ENCODE results near the gene ETFA.

Gene ETFA

DNA sequence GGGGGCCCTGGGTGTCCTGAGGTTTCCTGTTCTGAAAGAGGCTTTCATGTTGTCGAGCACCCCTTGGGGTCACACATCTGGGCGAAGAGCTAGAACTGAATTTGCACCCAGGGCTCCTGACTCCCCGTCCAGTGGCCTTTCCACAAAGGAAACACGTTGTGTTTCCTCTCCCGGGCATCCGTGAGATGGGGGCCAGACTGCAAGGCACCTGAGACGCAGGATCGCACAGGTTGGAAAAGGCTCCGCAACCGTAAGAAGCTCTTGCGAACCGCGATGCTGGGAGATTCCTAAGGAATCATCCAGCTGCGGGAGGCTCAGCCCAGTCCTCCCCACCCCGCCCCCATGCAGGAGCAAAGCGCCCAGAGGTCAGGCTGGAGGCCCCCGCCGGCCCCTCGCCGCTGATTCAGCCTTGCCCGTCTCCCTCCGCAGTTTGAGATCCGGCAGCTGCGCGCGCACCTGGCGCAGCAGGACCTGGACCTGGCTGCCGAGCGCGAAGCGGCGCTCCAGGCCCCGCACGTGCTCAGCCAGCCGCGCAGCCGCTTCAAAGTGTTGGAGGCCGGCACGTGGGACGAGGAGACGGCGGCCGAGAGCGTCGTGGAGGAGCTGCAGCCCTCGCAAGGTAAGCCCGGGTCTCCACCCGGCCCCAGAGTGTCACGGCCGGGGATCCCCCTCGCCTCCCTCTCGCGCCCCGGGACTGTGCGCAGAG, 119.6 kb downstream of the ETFA start:
- DNase-seq, result no peak

DNA sequence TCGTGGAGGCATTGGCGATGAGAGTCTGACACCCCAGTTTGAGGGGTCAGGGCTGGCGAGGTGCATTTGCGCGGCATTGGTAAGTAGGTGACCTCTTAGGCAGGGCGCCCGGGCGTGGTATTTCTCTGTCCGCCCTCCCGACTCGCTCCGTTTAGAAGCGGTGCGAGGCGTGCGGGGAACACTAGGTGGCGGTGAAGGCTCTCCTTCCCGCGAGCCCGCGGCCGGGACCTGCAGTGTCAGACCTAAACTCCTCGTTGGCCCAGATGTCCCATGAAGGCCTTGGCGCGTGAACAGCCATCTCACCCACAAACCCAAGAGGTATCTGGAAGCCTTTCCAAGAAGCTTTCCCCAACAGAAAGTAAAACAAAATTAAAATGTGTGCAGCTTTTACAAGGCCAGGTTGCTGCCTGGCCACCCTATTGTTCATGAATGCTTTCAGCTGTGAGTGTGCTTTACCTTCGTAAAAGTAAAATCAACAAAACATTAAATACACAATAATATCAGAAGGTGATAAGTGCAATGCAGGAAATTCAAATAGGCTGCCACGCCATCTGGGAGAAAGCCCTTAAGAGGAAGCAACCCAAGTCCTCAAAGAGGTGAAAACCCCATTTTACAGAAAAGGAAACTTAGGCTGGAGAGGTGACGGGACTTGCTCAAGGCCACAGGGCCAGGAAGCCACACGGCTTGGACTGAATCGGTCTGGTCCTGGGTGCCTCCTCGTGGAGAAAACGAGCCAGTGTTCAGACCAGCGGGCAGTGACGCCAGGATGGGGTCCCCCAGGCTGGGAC, 120.3 kb downstream of the ETFA start:
- peak; percentile 54 to 55 for DNase-seq

GRCh38 chr15:76190070-76190564, 121.2 kb downstream of the ETFA start:
- no peak for DNase-seq

DNA sequence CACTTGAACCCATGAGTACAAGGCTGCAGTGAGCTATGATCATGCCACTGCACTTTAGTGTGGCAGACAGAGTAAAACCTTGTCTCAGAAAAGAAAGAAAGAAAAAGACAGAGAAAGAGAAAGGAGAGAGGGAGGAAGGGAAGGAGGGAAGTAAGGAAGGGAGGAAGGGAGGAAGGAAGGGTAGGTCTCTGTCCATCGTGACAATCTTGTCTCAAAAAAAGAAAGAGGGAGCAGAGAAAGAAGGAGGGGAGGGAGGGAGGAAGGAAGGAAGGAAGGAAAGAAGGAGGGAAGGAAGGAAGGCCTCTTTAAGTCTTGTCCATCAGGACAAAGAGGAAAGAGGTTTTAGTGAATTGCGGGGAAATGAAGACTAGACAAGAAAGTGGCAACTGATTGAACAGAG, 122.2 kb downstream of the ETFA start:
- no peak for DNase-seq

GRCh38 chr15:76187163-76187562, 124.1 kb downstream of the ETFA start:
- no peak for DNase-seq

DNA sequence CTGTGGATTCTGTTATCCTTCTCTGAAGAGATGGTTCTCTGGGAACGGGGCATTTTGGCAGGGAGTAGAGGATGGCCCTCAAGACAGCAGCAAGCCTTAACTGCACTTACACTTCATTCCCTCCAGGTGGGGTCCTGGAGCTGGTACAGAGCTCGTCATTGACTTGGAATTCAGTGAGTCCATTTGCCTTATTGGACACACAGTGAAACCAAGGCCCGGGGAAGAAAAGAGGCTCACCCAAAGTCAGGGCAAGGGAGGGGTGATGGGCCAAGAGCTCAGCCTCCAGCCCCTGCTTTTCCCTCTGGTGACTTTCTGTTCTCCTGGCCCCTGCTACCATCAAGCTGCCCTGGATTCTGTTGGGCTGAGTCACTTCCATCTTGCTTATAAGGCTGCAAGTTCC, 125.6 kb downstream of the ETFA start:
- no peak for DNase-seq

DNA sequence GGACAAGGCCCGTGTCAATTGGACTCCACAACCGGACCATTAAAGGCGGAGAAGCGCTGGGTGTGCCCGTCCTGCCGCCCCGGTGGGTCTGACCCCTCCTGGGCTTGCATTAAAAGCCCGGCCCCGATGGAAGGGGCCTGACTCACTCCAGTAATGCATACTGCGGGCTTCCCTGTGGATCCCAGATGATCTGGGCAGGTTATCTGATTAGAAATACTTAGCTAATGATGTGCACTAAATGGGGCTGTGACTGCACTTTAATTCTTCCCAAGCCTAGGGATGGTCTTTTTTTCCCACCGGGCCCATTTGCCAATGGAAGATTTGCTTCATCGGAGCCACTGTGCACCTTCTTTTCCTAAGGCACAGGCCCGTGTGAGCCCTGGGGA, 126.6 kb downstream of the ETFA start:
- DNase-seq, result no peak

GRCh38 chr15:76183930-76184649, 127.2 kb downstream of the ETFA start:
- no peak for DNase-seq

GRCh38 chr15:76181705-76182107, 129.6 kb downstream of the ETFA start:
- DNase-seq, result no peak

GRCh38 chr15:76180321-76180720, 130.9 kb downstream of the ETFA start:
- no peak for DNase-seq

GRCh38 chr15:76179023-76179422, 132.2 kb downstream of the ETFA start:
- DNase-seq, result no peak

DNA sequence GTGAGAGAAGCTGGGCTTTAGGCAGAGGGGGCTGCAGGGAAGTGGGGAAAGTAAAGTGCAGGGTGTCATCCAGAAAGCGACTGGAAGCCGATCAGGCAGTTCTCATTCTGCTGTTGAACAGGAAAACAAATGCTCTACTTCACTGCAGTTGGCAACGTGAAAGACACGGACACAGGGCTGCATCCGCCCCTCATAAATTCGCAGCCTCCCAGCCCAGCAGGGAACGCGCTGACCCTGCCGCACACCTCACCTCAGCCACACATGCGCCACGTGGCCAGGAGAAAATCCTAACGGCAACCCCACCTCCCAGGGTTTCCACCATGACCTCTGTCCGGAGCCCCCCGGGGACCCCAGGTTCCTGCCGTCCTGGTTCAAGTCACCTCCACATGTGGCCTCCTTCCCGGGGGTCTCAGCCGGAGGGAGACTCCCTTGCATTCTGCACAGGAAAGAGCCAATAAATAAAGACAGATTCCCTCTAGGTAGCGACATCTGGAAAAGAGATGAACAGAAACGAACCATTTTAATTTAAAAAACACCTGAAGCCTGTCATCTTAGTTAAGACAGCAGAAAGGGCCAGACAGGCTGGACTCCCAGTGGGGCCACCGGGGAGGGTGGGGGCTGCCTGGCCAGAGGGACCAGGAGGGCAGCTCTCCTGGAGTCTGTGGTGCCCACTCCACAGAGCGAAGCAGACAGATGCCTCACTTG, 132.8 kb downstream of the ETFA start:
- no peak for DNase-seq

DNA sequence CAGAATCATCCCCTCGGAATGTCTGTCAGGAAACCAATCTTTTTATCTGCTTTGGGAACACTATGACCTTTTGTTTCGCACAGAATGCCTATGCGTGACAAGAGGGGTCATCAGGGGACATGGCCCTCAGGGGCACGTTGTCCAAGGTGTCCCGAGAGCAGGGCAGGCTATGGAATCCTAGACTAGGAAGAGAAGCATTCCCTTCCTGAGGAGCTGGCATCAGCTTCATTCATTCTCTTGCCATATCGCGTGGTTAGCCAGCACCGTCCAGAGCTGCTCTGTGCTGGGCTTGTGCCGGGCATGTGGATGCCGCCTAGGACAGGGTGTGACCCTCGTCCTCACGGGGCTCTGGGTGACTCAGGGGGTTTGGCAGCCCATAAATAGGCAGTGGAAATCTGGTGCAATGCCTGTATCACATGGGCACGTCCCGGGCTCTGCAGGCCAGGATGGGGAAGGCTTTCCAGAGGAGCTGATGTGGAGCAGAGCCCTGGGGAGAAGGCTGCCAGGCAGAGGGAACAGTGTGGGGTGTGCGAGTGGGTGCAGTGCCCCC, 133.7 kb downstream of the ETFA start:
- DNase-seq, result no peak

GRCh38 chr15:76176487-76177085, 134.7 kb downstream of the ETFA start:
- no peak for DNase-seq

DNA sequence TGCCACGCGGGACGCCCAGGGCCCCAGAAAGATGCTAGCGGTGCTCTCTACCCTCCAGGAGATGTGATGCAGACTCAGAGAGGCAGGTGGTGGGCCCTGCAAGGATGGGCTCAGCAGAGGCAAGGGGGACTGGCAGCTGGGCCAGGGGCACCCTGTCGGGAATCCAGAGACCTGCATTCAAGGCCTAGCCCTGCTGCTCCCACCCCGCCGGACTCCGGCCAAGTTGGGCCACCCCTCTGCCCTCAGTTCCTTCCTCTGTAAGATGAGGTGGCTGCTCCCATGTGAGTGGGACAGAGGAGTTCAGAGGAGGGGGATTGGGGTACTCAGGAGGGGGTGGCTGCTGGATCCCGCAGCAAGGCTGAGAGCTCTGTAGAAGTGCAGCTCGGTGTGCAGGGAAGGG, 135.2 kb downstream of the ETFA start:
- DNase-seq, result no peak

DNA sequence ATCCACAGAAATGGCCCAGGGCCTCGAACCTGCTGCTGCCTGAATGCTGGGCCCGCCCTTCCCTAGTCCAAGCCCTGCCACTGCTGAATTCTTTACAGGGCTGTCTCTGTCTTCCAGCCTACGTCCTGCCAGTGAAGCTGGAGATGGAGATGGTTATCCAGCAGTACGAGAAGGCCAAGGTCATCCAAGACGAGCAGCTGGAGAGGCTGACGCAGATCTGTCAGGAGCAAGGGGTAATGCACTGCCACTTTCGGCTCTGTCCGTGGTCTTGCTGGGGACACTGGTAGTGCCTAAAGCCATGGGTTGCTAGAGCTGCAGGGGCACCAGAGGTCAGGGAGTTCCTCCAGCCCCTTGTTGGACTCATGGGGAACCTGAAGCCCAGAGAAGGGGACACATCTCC, 135.8 kb downstream of the ETFA start:
- no peak for DNase-seq

DNA sequence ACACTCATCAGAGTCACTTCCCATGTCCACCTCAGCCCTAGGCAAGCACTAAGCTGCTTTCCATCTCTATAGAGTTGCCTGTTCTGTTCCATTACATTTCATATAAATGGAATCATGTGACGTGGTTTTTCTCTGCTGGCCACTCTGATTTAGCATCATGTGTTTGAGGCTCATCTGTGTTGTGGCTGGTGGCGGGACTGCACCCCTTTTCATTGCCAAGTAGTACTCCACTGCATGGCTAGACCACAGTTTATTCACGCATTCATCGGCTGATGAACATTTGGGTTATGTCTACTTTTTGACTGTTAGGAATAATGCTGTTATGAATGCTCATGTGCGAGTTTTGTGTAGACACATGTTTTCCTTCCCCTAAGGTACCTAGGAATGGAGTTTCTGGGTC, 136.6 kb downstream of the ETFA start:
- no peak for DNase-seq

DNA sequence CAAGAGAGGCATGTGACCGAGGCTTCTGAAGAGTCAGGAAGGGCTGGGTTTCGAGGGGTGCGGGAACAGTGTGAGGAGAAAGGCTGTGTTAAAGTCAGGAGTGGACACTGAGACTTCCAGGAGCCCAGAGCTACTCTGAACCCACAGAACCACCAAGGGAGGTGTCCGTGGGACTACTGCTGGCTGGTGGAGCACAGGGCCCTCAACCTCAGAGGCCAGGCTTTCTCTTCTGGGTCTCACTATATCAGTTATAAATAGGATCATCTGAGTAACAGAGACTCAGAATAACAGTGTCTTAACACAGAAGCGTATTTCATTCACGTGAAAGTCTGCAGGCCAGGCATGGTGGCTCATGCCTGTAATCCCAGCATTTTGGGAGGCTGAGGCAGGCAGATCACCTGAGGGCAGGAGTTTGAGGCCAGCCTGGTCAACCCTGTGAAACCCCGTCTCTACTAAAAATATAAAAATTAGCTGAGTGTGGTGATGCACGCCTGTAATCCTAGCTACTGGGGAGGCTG, 137.9 kb downstream of the ETFA start:
- DNase-seq, result no peak

DNA sequence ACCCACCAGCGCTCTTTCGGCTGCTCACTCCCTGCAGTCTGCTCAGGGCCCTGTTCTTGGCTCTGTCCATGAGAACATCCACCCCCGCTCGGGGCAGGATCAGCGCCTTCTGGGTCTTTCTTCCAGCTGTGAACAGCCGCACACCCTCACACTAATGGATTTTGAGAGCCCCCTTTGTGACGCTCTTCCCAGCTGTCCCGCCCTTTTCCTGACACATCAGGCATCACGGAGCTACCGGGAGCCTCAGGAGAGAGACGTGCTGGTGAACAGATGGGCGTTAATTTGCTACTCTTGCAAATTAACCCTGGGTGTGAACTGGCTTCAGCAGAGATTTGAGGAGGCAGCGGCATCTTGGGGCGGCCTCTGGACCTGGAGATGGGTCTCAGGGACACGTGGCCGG, 138.5 kb downstream of the ETFA start:
- DNase-seq, result no peak

DNA sequence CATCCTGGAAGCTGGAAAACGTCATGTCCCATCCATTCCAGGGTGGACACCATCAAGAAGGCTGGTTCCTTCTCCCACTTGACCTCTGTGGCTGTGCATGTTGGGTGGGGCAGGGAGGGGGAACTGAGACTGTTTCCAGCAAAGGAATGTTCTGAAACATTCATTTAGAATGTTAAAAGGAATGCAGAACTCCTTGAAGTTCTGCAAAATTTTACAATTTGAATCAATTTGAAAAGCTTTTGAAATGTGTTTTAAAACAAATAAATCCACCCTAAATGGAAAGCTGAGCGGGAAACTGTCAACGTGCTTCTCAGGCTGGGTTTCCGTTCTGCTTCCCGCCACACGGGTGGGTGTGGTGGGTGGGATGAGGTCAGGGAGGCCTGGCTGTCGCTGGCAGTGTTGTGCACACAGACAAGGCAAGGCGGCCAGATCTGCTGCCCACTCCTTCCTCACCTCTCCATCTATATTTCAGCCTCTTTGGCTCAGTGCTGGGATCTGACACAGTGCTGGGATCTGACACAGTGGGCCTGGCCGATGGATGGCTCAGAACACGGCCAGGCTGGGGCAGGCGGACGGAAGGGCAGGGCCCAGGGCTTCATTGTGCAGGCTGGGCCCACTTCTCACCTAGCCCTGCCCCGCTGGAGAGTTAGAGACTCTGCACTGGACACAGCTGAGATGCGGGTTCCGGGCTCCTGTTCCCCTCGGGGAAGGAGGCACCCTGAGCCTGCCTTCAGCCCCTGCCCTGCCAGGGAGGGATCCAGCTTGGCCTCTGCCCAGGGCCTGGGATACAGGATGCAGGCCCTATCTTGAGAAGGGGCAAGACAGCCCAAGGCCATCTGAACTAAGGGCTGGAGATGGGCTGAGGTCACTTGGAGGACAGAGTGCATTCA, 141.1 kb downstream of the ETFA start:
- no peak for DNase-seq

- DNase-seq, result peak in 1 of 2 donors; percentile 17
Observed at GRCh38 chr15:76169018-76169417, 142.3 kb downstream of the ETFA start.
